HAP-1 (cell line): ENCODE results near the gene TOGARAM2.

Experiments
- DNase-seq, 2 experiments: peaks; one replicate each; pipeline ENCODE4 v3.0.0-alpha.2; 2016 to 2020; ENCODE audit warnings: low spot score in 2 of 2
- H3K27me3 ChIP-seq: fragments of 250-450 bp; sonication (Bioruptor Pico); 2 replicates; pipeline ENCODE4 v1.5.1; 2020; ENCODE audit warnings: low read depth, mild to moderate bottlenecking, moderate library complexity
- H3K36me3 ChIP-seq: fragments of 250-450 bp; sonication (Bioruptor Pico); replicated peaks from 2 replicates; pipeline ENCODE4 v1.5.1; 2020; ENCODE audit warnings: mild to moderate bottlenecking
- H3K4me1 ChIP-seq: fragments of 250-450 bp; sonication (Bioruptor Pico); 2 replicates; pipeline ENCODE4 v1.5.1; 2020; ENCODE audit warnings: mild to moderate bottlenecking
- H3K4me3 ChIP-seq: fragments of 250-450 bp; sonication (Bioruptor Pico); 2 replicates; pipeline ENCODE4 v1.5.1; 2020; ENCODE audit warnings: mild to moderate bottlenecking, moderate library complexity
- H3K9me3 ChIP-seq: fragments of 250-450 bp; sonication (Bioruptor Pico); 2 replicates; pipeline ENCODE4 v1.5.1; 2020; ENCODE audit warnings: mild to moderate bottlenecking, moderate library complexity
- in situ Hi-C: fragments of 300-500 bp; cut with MboI; formaldehyde crosslinking; loops from 3 replicates; pipeline ENCODE4 v1.14.3; 2020; ENCODE audit warnings: low sequenced_read_pairs, inconsistent platforms, mixed read lengths

Gene TOGARAM2

GRCh38 chr2:28979576-28980366 is 1.3 kb upstream of the TOGARAM2 start:
- Histone ChIP-seq H3K36me3 (no peaks in the 10 kb centered on the region), H3K9me3 (no peaks in the 10 kb centered on the region), H3K4me3 (no peak overlapping the region), H3K4me1 (no peaks in the 10 kb centered on the region), H3K27me3 (no peaks in the 10 kb centered on the region)
- in situ Hi-C loops = no loop called here
- no peak for DNase-seq

- H3K36me3 ChIP-seq = no peaks in the 10 kb centered on the region
- H3K4me3 ChIP-seq = no peak overlapping the region
- DNase-seq = no peak
- no peaks in the 10 kb centered on the region for H3K9me3 ChIP-seq
- no peaks in the 10 kb centered on the region for H3K4me1 ChIP-seq
- no peaks in the 10 kb centered on the region for H3K27me3 ChIP-seq
- in situ Hi-C loops = no loop called here
Measured at GRCh38 chr2:28980368-28981015, 606 bp upstream of the TOGARAM2 start.

- Histone ChIP-seq H3K9me3 (no peaks in the 10 kb centered on the region), H3K4me3 (no peak overlapping the region), H3K27me3 (no peaks in the 10 kb centered on the region), H3K4me1 (no peaks in the 10 kb centered on the region), H3K36me3 (no peaks in the 10 kb centered on the region)
- in situ Hi-C loops = no loop called here
- no peak for DNase-seq
Measured at GRCh38 chr2:28981620-28982376, 700 bp downstream of the TOGARAM2 start.

GRCh38 chr2:28982381-28982950 is 1.4 kb downstream of the TOGARAM2 start:
- in situ Hi-C loops = no loop called here
- no peak for DNase-seq
- H3K27me3 ChIP-seq = no peaks in the 10 kb centered on the region
- H3K36me3 ChIP-seq = no peaks in the 10 kb centered on the region
- H3K4me3 ChIP-seq = no peak overlapping the region
- H3K9me3 ChIP-seq = no peaks in the 10 kb centered on the region
- H3K4me1 ChIP-seq = no peaks in the 10 kb centered on the region

GRCh38 chr2:28986429-28986828 is 5.3 kb downstream of the TOGARAM2 start:
- H3K9me3 ChIP-seq = no peaks in the 10 kb centered on the region
- no peaks in the 10 kb centered on the region for H3K4me1 ChIP-seq
- H3K4me3 ChIP-seq = no peak overlapping the region
- no peak for DNase-seq
- in situ Hi-C loops = no loop called here
- H3K36me3 ChIP-seq = no peaks in the 10 kb centered on the region
- H3K27me3 ChIP-seq = no peaks in the 10 kb centered on the region

GRCh38 chr2:28989973-28990372 is 8.9 kb downstream of the TOGARAM2 start:
- Histone ChIP-seq H3K4me3 (no peak overlapping the region), H3K36me3 (no peaks in the 10 kb centered on the region), H3K4me1 (no peaks in the 10 kb centered on the region), H3K9me3 (no peaks in the 10 kb centered on the region), H3K27me3 (no peaks in the 10 kb centered on the region)
- in situ Hi-C loops = no loop called here
- no peak for DNase-seq

- in situ Hi-C loops = no loop called here
- Histone ChIP-seq H3K4me3 (no peak overlapping the region), H3K4me1 (no peaks in the 10 kb centered on the region), H3K9me3 (no peaks in the 10 kb centered on the region), H3K36me3 (no peaks in the 10 kb centered on the region), H3K27me3 (no peaks in the 10 kb centered on the region)
- DNase-seq = no peak
Measured at GRCh38 chr2:28990445-28990844, 9.3 kb downstream of the TOGARAM2 start.

- Histone ChIP-seq H3K36me3 (no peaks in the 10 kb centered on the region), H3K9me3 (no peaks in the 10 kb centered on the region), H3K4me3 (no peak overlapping the region), H3K27me3 (no peaks in the 10 kb centered on the region), H3K4me1 (no peaks in the 10 kb centered on the region)
- in situ Hi-C loops = no loop called here
- DNase-seq = no peak
Measured at GRCh38 chr2:28991021-28991420, 9.9 kb downstream of the TOGARAM2 start.

GRCh38 chr2:28991460-28991859 is 10.4 kb downstream of the TOGARAM2 start:
- in situ Hi-C loops = no loop called here

GRCh38 chr2:28993206-28993960 is 12.3 kb downstream of the TOGARAM2 start:
- Histone ChIP-seq H3K4me1 (no peaks in the 10 kb centered on the region; the same call in 1 of the 2 replicates), H3K27me3 (no peaks in the 10 kb centered on the region), H3K4me3 (no peak overlapping the region), H3K9me3 (no peaks in the 10 kb centered on the region), H3K36me3 (no peaks in the 10 kb centered on the region)
- DNase-seq = no peak
- in situ Hi-C loops = no loop called here

More at GRCh38 chr2:28991460-28991859, 10.4 kb downstream of the TOGARAM2 start:
- Histone ChIP-seq H3K27me3 (no peaks in the 10 kb centered on the region), H3K9me3 (no peaks in the 10 kb centered on the region), H3K4me1 (no peaks in the 10 kb centered on the region), H3K4me3 (no peak overlapping the region), H3K36me3 (no peaks in the 10 kb centered on the region)
- DNase-seq = no peak

- Histone ChIP-seq H3K36me3 (no peaks in the 10 kb centered on the region), H3K27me3 (no peaks in the 10 kb centered on the region), H3K4me1 (no peaks in the 10 kb centered on the region; the same call in 1 of the 2 replicates), H3K4me3 (no peak overlapping the region), H3K9me3 (no peaks in the 10 kb centered on the region)
- DNase-seq = no peak
- in situ Hi-C loops = no loop called here
Measured at GRCh38 chr2:28994074-28994473, 13.0 kb downstream of the TOGARAM2 start.

GRCh38 chr2:28994679-28995078 is 13.6 kb downstream of the TOGARAM2 start:
- no peak for DNase-seq
- in situ Hi-C loops = no loop called here
- no peak overlapping the region for H3K4me3 ChIP-seq
- no peaks in the 10 kb centered on the region for H3K9me3 ChIP-seq
- no peaks in the 10 kb centered on the region for H3K36me3 ChIP-seq
- H3K4me1 ChIP-seq = no peaks in the 10 kb centered on the region; the same call in 1 of the 2 replicates
- H3K27me3 ChIP-seq = no peaks in the 10 kb centered on the region
